ENCODE data around the gene ACTA1.

DNA sequence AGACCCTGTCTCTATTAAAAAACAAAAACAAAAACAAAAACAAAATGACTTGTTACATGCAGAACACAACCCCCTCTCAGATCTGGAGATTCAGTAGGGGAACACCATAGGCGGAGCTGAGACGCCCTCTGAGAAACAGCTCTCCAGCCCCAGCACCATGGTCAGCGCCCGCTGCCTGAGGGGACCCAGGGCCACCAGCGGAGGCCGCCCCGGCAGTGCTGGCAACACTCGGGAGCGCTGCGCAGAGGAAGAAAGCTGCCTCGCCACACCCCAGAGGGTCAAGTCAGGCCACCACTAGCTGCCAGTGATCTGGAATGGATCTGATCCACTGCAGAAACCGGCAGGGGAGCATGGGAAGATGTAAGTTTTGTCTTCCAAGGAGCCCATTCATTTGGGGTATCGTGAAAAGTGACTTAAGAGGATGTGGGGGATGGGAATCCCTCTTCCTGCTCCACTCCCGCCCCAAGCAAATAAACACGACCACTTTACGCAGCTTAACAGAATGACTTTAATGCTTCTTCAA, 3.1 kb downstream of the ACTA1 start:
- TF ChIP-seq EZH2 (IDR thresholded peaks at IDR 0.05; ENCODE audit: borderline replicate concordance, insufficient read depth, low read length, poor library complexity, severe bottlenecking) (no peak), EP300 (conservative IDR thresholded peaks at IDR 0.05; ENCODE audit: poor library complexity, severe bottlenecking) (no peak), RAD21 (conservative IDR thresholded peaks at IDR 0.05) (no peak), MXI1 (conservative IDR thresholded peaks at IDR 0.05; ENCODE audit: poor library complexity, severe bottlenecking) (no peak)
- TF ChIP-seq, protein P1, sequence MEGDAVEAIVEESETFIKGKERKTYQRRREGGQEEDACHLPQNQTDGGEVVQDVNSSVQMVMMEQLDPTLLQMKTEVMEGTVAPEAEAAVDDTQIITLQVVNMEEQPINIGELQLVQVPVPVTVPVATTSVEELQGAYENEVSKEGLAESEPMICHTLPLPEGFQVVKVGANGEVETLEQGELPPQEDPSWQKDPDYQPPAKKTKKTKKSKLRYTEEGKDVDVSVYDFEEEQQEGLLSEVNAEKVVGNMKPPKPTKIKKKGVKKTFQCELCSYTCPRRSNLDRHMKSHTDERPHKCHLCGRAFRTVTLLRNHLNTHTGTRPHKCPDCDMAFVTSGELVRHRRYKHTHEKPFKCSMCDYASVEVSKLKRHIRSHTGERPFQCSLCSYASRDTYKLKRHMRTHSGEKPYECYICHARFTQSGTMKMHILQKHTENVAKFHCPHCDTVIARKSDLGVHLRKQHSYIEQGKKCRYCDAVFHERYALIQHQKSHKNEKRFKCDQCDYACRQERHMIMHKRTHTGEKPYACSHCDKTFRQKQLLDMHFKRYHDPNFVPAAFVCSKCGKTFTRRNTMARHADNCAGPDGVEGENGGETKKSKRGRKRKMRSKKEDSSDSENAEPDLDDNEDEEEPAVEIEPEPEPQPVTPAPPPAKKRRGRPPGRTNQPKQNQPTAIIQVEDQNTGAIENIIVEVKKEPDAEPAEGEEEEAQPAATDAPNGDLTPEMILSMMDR (IDR thresholded peaks at IDR 0.05; ENCODE audit: poor library complexity, severe bottlenecking), result no peak

Measured in neural cell (in vitro differentiated cells).